GM18505 (cell line): ENCODE results near the gene FERMT3.

Experiments
- ATAC-seq: cut with Tn5 transposase; IDR thresholded peaks from one replicate; pipeline ENCODE4 v1.9.1; 2021; ENCODE audit not compliant: unreplicated experiment
- POLR2A ChIP-seq: IDR thresholded peaks from 4 replicates; pipeline ENCODE4 v1.6.1; 2011; ENCODE audit warnings: borderline replicate concordance; ENCODE audit not compliant: insufficient read depth, insufficient read length; ENCODE audit errors: extremely low read depth

FERMT3 gene

GRCh38 chr11:64267207-64267945 is 60.9 kb downstream of the FERMT3 start:
- no peak for TF ChIP-seq POLR2A
- no peak for ATAC-seq

- TF ChIP-seq POLR2A, result no peak
- ATAC-seq, result no peak
Measured at GRCh38 chr11:64268025-64268892, 61.7 kb downstream of the FERMT3 start.

GRCh38 chr11:64268893-64269539 is 62.5 kb downstream of the FERMT3 start:
- ATAC-seq, result peak; percentile 4
- TF ChIP-seq POLR2A, result no peak

GRCh38 chr11:64269540-64270220 is 63.2 kb downstream of the FERMT3 start:
- TF ChIP-seq POLR2A, result peak; percentile 80
- peak; percentile 54 for ATAC-seq
